HS-27A (cell line): ENCODE results near the gene HSP90B1.
A peak's percentile ranks its signal among the peaks of the same experiment; 100 is the strongest.

Experiments
- DNase-seq: peaks from one replicate; pipeline ENCODE4 v3.0.0-alpha.2; 2012; ENCODE audit warnings: low read depth, missing footprints

The HSP90B1 gene

GRCh38 chr12:103929046-103929783 is 995 bp upstream of the HSP90B1 start:
- peak; percentile 84 for DNase-seq

- DNase-seq, result no peak
Observed at GRCh38 chr12:103929784-103930033, 501 bp upstream of the HSP90B1 start.

- DNase-seq, result no peak
Observed at GRCh38 chr12:103930787-103931735, 851 bp downstream of the HSP90B1 start.

- no peak for DNase-seq
Observed at GRCh38 chr12:103933237-103933636, 3.0 kb downstream of the HSP90B1 start.

GRCh38 chr12:103936679-103937078 is 6.5 kb downstream of the HSP90B1 start:
- no peak for DNase-seq

GRCh38 chr12:103944964-103945363 is 14.8 kb downstream of the HSP90B1 start:
- DNase-seq, result no peak

- no peak for DNase-seq
Observed at GRCh38 chr12:103947871-103948555, 17.8 kb downstream of the HSP90B1 start.

DNA sequence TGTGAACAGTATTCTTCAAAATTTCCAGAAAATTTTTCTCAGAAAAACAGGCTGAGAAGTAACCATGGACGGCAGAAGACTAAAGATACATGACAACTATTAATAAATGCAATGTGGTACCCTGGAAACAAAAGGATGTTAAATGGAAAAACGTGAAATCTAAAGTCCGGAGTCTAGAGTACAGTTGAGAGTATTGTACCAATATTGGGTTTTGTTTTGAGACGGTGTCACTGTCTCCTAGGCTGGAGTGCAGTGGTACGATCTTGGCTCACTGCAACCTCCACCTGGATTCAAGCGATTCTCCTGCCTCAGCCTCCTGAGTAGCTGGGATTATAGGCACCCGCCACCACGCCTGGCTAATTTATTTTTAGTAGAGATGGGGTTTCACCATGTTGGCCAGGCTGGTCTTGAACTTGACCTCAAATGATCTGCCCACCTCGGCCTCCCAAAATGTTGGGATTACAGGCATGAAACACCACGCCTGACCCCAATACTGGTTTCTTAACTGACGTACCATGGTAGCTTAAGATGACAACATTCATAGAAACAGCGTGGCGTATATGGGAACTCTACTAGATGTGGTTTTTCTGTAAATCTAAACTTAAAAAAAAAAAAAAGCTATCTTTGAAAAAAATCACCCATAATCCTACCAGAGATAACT is 18.7 kb downstream of the HSP90B1 start:
- no peak for DNase-seq

DNA sequence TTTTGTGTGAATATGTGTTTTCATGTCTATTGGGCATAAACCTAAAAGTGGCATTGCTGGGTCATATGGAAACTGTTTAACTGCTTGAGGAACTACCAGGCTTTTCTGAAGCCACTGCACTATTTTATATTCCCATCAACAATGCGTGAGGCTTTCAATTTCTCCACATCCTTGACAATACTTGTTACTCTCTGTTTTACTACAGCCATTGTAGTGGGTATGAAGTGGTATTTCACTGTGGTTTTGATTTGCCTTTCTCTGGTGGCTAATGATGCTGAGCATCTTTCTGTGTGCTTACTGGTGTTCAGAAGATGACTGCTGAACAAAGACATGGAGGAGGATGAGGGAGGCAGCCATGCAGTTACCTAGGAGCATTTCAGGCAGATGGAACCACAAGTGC is 22.3 kb downstream of the HSP90B1 start:
- no peak for DNase-seq

GRCh38 chr12:103955811-103956508 is 25.8 kb downstream of the HSP90B1 start:
- DNase-seq, result no peak

- DNase-seq, result no peak
Observed at GRCh38 chr12:103956509-103957027, 26.4 kb downstream of the HSP90B1 start.

- DNase-seq, result no peak
Observed at GRCh38 chr12:103957865-103958388, 27.7 kb downstream of the HSP90B1 start.

DNA sequence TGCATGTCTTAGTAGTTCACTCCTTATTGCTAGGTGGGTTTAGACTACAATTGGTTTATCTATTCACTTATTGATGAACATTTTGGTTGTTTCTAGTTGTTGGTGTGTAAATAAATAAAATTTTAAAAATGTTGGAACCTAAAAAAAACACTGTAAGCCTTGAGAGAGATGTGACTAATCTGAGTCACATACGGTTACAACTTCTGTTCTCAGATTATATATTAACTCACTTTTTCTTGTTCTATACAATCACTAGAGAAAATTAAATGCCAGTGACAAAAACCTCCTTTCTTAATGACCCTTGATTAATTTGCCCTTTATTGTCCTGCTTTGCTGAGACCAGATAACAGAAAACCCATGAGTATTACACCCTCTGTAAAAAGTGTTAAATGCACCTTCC is 28.4 kb downstream of the HSP90B1 start:
- no peak for DNase-seq

GRCh38 chr12:103960616-103961227 is 30.5 kb downstream of the HSP90B1 start:
- no peak for DNase-seq

DNA sequence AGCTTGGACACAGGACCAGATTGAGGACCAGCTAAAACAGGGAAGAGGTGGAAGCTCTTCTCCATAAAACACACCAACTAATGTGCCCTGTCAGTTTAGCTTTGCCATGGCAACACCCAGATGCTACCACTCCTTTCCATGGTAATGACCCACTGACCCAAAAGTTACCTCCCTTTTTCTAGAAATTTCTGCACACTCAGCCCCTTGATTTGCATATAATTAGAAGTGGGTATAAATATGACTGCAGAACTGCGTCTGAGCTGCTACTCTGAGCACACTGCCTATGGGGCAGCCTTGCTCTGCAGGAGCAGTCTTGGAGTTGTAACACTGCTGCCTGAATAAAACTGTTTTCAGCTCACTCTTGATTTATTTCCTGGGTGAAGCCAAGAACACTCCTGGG is 32.3 kb downstream of the HSP90B1 start:
- DNase-seq, result no peak

GRCh38 chr12:103964805-103965204 is 34.6 kb downstream of the HSP90B1 start:
- no peak for DNase-seq

- no peak for DNase-seq
Observed at GRCh38 chr12:103965255-103965589, 35.0 kb downstream of the HSP90B1 start.

DNA sequence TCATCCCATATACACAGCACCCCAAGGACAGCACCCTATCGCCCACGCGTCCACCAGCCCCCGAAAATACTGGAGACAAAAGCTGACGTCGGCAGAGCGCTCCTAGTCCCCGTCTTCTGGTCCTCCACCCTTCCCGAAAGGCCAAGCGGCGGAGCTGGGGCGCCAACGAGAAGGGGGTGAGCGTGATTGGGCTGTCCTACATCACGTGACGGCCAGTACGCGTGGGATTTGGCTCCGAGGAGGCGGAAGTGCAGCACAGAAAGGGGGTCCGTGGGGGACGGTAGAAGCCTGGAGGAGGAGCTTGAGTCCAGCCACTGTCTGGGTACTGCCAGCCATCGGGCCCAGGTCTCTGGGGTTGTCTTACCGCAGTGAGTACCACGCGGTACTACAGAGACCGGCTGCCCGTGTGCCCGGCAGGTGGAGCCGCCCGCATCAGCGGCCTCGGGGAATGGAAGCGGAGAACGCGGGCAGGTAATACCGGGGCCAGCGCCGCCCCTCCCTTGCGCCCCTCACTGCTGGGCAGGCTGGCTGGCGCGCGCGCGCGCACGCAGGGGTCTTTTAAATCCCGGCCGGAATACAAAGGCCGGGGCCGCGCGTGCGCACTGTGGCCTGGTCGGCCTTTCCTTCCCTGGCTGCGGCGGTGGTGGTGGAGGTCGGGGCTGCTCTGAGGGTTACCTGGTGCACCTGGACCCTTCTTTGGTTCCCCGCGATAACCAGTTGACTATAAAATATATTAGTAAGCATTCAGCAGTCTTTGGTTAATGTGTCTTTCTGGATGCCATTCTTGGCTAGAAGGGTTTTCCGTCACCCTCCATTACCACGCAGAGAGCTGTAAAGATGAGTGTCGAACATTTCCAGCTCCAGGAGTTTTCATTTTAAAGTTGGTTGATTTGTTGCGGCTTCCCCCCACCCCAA is 35.6 kb downstream of the HSP90B1 start, which contains the start of gene TDG:
TDG (plus strand) TSS at position 283 of the 915 bp plus-strand sequence; CDS start at position 449, 166 bp downstream.
- DNase-seq, result peak; percentile 96

DNA sequence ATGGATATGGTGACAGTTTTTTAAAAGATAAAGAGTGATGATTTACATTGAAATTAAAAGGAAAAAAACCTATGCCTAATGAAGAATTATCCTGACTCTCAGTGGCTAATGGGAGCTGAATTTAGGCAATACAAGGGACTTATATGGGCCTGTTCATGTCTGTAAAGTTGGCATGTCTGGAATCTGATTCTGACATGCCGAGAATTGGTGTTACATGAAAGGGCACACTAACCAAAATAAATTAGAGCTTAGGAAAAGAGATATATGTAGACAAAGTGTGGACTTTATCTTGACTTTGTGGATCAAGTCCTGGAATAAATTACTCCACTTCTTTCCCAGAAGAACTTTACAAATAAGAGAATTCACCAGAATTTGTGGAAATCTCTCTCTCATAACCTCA is 36.5 kb downstream of the HSP90B1 start:
- no peak for DNase-seq

- no peak for DNase-seq
Observed at GRCh38 chr12:103969391-103969790, 39.2 kb downstream of the HSP90B1 start.
